CD4-positive, alpha-beta T cell treated with Interleukin-15 for 1 hour (primary cell): ENCODE data around the gene ABCG1.

Experiments
- DNase-seq: peaks from one replicate; pipeline ENCODE4 v3.0.0-alpha.2; 2020

Gene ABCG1

GRCh38 chr21:42233067-42233961, 14.4 kb downstream of the ABCG1 start:
- peak; percentile 90 for DNase-seq

GRCh38 chr21:42234041-42234440, 15.1 kb downstream of the ABCG1 start:
- DNase-seq: no peak

DNA sequence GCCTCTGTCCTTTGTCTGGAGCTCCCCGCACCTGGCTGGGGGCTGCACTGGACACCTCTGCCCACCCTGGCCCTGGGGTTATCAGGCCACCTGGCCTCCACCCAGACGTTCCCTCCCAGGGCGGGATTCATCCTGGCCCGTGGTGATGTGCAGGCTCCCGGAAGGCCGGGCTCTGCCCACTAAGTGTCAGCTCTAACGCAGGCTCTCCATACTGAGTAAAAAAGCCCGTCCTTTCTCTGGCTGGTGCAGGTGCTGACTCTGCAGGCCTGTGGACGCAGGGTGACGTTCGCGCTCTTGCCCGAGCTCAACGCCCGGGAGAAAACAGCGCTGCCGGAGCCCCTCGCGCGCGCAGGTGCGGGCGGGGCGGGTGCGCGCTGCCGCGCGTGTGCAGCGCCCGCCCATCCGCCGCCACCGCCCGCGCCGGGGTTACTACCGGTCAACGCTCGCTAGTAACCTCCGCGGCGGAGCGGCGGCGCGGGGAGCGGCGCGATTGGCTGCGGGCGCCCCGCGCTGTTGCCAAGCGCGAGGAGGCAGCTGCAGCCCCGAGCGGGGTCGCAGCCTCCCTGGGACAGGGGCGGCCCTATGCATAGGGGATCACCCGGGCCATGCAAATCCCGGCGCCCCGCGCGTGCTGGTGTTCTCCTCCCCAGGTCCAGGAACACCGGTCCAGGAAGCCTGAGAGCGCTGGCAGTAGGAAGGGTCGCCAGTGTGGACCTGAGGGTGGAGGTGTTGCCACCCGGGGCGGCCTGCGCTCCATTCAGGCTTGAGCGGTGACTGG, 15.7 kb downstream of the ABCG1 start:
- peak; percentile 88 for DNase-seq

GRCh38 chr21:42235593-42235992, 16.7 kb downstream of the ABCG1 start:
- DNase-seq: no peak

DNA sequence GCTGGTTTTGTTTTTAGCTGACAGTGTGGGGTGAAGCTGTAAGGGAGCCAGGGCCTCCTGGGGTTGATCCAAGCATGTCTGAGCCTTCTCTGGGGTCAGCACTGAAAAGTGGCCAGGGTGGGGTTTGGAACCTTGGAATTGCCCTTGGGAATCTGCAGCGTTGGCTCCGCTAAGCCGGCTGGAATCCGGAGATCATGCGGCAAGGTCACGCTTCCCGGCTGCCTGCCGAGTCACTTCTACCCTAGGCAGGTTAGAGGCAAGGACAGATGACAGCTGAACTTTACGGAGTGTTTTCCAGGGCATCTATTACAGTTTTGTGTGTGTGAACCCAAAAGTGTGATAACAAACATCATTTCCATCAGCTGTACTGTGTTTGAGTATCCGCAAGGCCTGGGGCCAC, 17.1 kb downstream of the ABCG1 start:
- no peak for DNase-seq

- no peak for DNase-seq
Observed at GRCh38 chr21:42236693-42237092, 17.8 kb downstream of the ABCG1 start.

- DNase-seq: no peak
Observed at GRCh38 chr21:42237161-42237560, 18.2 kb downstream of the ABCG1 start.

- no peak for DNase-seq
Observed at GRCh38 chr21:42237577-42237976, 18.6 kb downstream of the ABCG1 start.

- DNase-seq: peak; percentile 70
Observed at GRCh38 chr21:42238185-42238934, 19.4 kb downstream of the ABCG1 start.

GRCh38 chr21:42239556-42239955, 20.6 kb downstream of the ABCG1 start:
- DNase-seq: no peak

GRCh38 chr21:42239973-42240372, 21.0 kb downstream of the ABCG1 start:
- DNase-seq: no peak

GRCh38 chr21:42242611-42243010, 23.7 kb downstream of the ABCG1 start:
- DNase-seq: no peak

- DNase-seq: no peak
Observed at GRCh38 chr21:42243026-42243425, 24.1 kb downstream of the ABCG1 start.

GRCh38 chr21:42245331-42246193, 26.6 kb downstream of the ABCG1 start:
- DNase-seq: no peak

DNA sequence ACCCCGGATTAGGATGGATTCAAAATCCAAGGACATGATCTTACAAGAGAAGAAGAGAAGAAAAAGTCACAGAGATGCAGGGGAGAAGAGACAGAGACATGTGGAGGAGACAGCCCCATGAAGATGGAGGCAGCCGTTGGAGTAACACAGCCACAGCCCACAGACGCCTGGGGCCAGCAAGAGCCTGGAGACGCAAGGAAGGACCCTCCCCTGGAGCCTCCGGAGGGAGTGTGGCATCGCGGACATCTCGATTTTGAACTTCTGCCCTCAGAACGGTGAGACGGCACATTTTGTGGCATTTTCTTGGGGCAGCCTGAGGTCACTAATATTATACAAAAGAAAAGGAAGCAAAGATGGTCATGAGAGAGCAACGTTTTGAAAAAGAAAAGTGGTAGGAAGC, 28.8 kb downstream of the ABCG1 start:
- DNase-seq: no peak

DNA sequence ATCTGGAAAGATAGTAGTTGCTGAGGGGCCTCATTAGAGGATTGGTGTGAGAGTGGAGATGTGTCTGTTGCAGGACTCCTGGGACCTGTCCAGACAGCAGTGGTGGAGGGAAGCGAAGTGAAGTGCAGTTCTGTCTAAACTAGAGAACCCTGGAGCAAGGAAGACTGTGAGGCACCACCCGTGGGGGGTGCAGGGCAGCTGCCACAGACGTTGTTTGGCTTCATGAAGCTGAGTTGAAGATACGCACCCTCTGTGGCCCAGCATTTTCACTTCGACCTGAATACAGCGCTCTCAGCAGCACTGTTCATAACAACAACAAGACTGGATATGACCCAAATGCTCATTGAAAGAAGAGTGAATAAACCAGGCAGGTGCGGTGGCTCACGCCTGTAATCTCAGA, 29.3 kb downstream of the ABCG1 start:
- DNase-seq: no peak

DNA sequence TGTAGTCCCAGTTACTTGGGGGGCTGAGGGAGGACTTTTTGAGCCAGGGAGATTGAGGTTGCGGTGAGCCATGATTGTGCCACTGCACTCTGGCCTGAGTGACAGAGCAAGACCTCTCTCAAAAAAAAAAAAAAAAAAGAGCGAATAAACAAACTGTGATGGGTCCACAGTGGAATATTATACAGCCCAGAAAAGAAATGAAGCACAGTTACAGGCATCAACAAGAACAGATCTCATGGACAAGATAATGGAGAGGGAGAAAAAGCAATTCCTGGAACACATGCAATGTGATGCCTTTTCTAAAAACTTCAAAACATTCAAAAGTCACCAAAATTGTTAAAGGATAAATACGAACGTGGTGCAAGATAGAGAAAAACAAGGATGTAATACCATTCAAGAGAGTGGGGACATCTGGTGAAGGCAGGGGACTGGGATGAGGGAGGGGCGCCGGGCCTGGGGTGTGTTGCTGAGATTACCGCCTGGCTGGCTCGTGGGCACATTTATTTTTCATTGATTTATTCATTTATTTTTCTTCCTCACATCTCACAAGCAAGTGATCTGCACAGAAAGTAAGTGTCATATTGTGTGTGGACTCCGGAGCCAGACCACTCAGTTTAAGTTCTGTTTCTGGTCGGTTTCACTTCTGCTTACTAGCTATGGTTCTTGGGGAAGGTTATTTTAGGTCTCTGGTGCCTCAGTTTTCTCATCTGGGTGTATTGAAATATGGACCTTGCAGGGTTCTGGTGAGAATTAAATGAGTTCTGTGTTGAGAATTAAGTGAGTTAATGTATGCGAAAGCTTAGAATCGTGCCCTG, 30.1 kb downstream of the ABCG1 start:
- peak; percentile 41 for DNase-seq

DNA sequence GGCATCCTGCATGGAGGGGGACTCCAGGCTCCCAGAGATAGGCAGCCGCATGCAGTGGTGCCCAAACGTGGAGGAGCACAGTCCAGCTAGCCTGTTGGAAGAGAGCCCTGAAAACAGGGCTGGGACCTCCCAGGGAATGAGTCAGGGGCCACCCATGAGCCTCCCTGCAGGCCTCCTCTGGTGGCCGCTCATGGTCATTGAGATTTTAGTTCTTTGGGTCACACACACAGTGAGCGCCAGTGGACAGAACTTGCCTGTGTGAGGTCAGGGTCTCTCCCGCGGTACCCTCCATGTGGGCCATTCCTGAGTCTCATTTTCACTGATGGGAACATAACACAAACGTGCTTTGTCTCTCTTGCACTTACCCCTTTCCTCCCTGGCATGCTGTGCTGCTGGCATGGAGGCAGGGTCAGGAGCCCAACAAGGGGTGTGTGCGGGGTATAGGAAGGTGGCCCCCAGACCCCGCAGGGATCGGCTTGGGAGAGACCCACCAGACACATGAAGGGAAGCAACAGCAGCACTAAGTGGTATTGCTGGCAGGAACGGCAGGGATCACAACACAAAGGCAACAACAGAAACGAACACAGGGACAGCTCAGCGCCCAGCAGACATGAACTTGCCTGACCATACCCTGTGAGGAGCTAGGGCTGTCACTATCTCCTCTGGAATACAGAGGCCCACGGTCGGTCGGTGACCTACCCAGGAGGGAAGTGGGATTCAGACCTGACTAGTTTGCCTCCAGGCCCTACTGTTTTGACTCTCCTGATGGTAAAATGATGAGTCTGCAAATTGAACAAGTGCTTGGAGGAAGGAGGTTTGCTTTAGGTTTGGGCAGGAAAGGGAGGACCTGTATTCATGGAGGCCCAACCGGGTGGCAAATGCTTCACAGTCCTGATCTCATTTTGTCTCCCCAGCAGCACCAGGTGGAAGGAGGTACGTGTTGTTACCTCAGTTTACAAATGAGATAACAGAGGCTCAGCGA, 31.8 kb downstream of the ABCG1 start:
- no peak for DNase-seq

DNA sequence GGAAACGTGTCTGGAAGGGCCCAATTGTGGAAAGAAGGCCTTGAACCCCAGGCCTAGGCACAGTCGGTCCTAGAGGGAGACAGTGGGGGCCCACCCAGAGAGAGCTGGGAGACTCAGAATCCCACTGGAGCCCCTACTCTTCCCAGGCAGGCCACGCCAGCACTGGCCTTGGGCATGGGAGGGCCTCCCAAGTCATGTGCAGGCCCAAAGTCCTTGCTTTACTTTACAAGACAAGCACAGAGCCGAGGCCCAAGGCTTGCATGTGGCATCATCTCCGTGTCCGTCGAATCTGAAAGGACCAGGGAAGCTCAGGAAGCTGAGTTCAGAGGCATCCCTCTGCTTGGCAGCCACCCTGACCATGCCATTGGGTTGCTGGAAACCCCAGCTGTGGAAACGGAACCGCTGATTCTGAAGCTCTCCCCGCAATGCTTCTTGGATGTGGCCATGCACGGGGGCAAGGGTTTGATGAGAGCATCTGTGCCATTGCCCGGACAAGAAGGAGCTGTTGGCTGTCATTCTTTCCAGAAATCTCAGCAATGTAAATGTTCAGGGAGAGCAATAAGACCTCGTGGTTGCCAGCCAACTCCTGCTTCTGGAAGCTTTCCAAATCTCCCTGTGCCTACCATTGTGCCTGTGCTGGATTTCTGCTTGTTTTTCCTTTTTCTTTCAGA, 32.8 kb downstream of the ABCG1 start:
- no peak for DNase-seq

- no peak for DNase-seq
Observed at GRCh38 chr21:42252325-42252654, 33.4 kb downstream of the ABCG1 start.
